Activated naive CD4-positive, alpha-beta T cell (primary cell): ENCODE results near the gene TMC2.

ENCODE experiments used
- DNase-seq, 4 experiments: peaks; one replicate each; lab custom pipeline; 2025; lab: John Stamatoyannopoulos, UW

The TMC2 gene

GRCh38 chr20:2625062-2625461 is 88.7 kb downstream of the TMC2 start:
- DNase-seq, result no peak

- no peak for DNase-seq
Measured at GRCh38 chr20:2626853-2627541, 90.6 kb downstream of the TMC2 start.

GRCh38 chr20:2631228-2631627 is 94.9 kb downstream of the TMC2 start:
- DNase-seq, result no peak

GRCh38 chr20:2633381-2633780 is 97.0 kb downstream of the TMC2 start:
- DNase-seq, result no peak

GRCh38 chr20:2637246-2637645 is 100.9 kb downstream of the TMC2 start:
- no peak for DNase-seq

GRCh38 chr20:2640260-2640659 is 103.9 kb downstream of the TMC2 start:
- DNase-seq, result no peak

- no peak for DNase-seq
Measured at GRCh38 chr20:2640899-2641298, 104.5 kb downstream of the TMC2 start.

GRCh38 chr20:2643708-2644107 is 107.3 kb downstream of the TMC2 start:
- DNase-seq, result no peak

GRCh38 chr20:2651772-2652723 is 115.7 kb downstream of the TMC2 start, which contains the start of gene NOP56:
Gene NOP56 (plus strand): TSS chr20:2652632. CDS start chr20:2652661, 29 bp downstream.
- DNase-seq, result peak; percentile 87 to 97 (median 94)

- peak in 1 of 4 experiments; percentile 57 for DNase-seq
Measured at GRCh38 chr20:2652724-2653555, 116.6 kb downstream of the TMC2 start.

- DNase-seq, result no peak
Measured at GRCh38 chr20:2653556-2654383, 117.4 kb downstream of the TMC2 start.

- DNase-seq, result no peak
Measured at GRCh38 chr20:2654384-2654822, 118.0 kb downstream of the TMC2 start.

- no peak for DNase-seq
Measured at GRCh38 chr20:2654831-2655230, 118.5 kb downstream of the TMC2 start.

- no peak for DNase-seq
Measured at GRCh38 chr20:2655331-2656116, 119.2 kb downstream of the TMC2 start.

- no peak for DNase-seq
Measured at GRCh38 chr20:2656471-2657117, 120.2 kb downstream of the TMC2 start.

GRCh38 chr20:2657241-2657640 is 120.9 kb downstream of the TMC2 start:
- no peak for DNase-seq

GRCh38 chr20:2657674-2658073 is 121.3 kb downstream of the TMC2 start:
- DNase-seq, result no peak

- DNase-seq, result no peak
Measured at GRCh38 chr20:2658414-2659354, 122.3 kb downstream of the TMC2 start.

- DNase-seq, result no peak
Measured at GRCh38 chr20:2659547-2659946, 123.2 kb downstream of the TMC2 start.
